ENCODE measurements around the gene JDP2.
A peak's percentile ranks its signal among the peaks of the same experiment; 100 is the strongest.
"Not testable (repeated sequence)": the region's sequence is repeated elsewhere in the genome, so short reads cannot be mapped to it uniquely, and the experiment has no call there.

The JDP2 gene

GRCh38 chr14:75457648-75458165 lies 29.9 kb downstream of the JDP2 start:
- DNase-seq = no peak

- no peak for DNase-seq
Observed at GRCh38 chr14:75458305-75458704, 30.5 kb downstream of the JDP2 start.

- no peak for DNase-seq
Observed at GRCh38 chr14:75459099-75459741, 31.4 kb downstream of the JDP2 start.

GRCh38 chr14:75459791-75460190 lies 32.0 kb downstream of the JDP2 start:
- DNase-seq = no peak

GRCh38 chr14:75460394-75460793 lies 32.6 kb downstream of the JDP2 start:
- DNase-seq = no peak

- no peak for DNase-seq
Observed at GRCh38 chr14:75461303-75461702, 33.5 kb downstream of the JDP2 start.

GRCh38 chr14:75461755-75462349 lies 34.0 kb downstream of the JDP2 start:
- DNase-seq = no peak

- no peak for DNase-seq
Observed at GRCh38 chr14:75464626-75465025, 36.8 kb downstream of the JDP2 start.

GRCh38 chr14:75467763-75468162 lies 39.9 kb downstream of the JDP2 start:
- no peak for DNase-seq

GRCh38 chr14:75469164-75469563 lies 41.3 kb downstream of the JDP2 start:
- no peak for DNase-seq

- DNase-seq = no peak
Observed at GRCh38 chr14:75469606-75470237, 41.9 kb downstream of the JDP2 start.

- DNase-seq = no peak
Observed at GRCh38 chr14:75470238-75470797, 42.5 kb downstream of the JDP2 start.

GRCh38 chr14:75471059-75471458 lies 43.2 kb downstream of the JDP2 start:
- no peak for DNase-seq

- not testable (repeated sequence) for DNase-seq
Observed at GRCh38 chr14:75474127-75474526, 46.3 kb downstream of the JDP2 start.

- peak; percentile 13 for DNase-seq
Observed at GRCh38 chr14:75476274-75476995, 48.6 kb downstream of the JDP2 start.

- DNase-seq = no peak
Observed at GRCh38 chr14:75477881-75478280, 50.1 kb downstream of the JDP2 start.

GRCh38 chr14:75479770-75480600 lies 52.2 kb downstream of the JDP2 start:
- no peak for DNase-seq

- no peak for DNase-seq
Observed at GRCh38 chr14:75482366-75482765, 54.5 kb downstream of the JDP2 start.

GRCh38 chr14:75484711-75485429 lies 57.0 kb downstream of the JDP2 start:
- no peak for DNase-seq

- DNase-seq = no peak
Observed at GRCh38 chr14:75486318-75486717, 58.5 kb downstream of the JDP2 start.

GRCh38 chr14:75487155-75487671 lies 59.4 kb downstream of the JDP2 start:
- DNase-seq = no peak

All from NCI-H82 (cell line).